ENCODE results near the gene FEZ2.

Gene FEZ2

DNA sequence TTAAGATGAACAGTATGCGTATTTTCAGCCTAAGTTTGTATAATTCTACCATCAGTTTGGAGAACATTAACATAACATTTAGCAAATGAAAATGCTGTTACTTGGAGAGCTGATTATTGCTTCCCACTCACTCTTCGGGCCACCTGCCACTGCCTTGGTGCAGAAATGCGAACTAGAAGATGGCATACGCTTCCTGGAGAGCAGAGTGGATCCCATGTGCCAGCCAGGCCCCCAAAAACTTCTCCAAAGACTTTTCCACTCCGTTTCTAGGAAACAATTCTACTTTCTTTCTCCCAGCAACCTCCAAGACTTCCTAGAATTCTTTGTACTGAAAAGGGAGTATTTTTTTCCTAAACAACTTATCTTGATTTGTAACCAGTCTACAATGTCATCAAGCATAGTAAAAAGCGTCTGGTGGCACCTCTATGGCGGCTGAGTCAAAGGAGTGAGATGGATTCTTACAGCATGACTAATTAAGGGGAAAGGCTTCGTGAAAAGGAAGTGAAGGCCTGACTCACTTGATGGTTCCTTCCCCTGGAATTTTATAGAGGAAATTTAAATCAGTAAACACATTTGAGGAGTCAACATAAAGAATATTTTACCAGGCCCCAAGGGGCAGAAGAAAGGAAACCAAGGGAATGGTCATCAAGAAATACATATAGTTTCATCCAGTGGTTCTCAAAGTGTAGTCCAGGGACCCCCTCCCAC is 36.6 kb downstream of the FEZ2 start:
- peak; percentile 98 for DNase-seq (ENCODE audit: low read depth)

- peak; percentile 43 for DNase-seq (ENCODE audit: low read depth)
Measured at GRCh38 chr2:36560726-36561125, 37.2 kb downstream of the FEZ2 start.

GRCh38 chr2:36559221-36559942 is 38.6 kb downstream of the FEZ2 start:
- peak; percentile 38 for DNase-seq (ENCODE audit: low read depth)

DNA sequence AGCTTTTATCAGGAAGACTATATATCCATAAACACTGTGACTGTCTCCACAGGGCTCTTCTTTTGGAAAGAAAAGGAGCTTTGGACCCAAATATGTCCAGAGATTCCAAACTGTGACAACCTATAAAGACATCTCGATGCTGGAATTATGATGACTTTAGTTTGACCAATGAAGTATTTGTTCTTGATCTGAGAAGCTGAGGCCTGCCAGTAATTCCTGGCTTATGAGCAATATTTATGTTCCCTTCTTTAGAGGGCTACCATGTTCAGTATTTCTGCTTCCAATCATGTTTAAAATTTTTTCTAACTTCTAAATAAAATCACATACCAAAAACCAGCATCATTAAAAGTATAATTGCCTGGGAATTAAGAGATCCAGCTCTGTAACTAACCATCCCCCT is 41.1 kb downstream of the FEZ2 start:
- peak; percentile 97 for DNase-seq (ENCODE audit: low read depth)

- no peak for DNase-seq (ENCODE audit: low read depth)
Measured at GRCh38 chr2:36555789-36556188, 42.2 kb downstream of the FEZ2 start.

GRCh38 chr2:36554531-36554930 is 43.4 kb downstream of the FEZ2 start:
- DNase-seq (ENCODE audit: low read depth): peak; percentile 55

DNA sequence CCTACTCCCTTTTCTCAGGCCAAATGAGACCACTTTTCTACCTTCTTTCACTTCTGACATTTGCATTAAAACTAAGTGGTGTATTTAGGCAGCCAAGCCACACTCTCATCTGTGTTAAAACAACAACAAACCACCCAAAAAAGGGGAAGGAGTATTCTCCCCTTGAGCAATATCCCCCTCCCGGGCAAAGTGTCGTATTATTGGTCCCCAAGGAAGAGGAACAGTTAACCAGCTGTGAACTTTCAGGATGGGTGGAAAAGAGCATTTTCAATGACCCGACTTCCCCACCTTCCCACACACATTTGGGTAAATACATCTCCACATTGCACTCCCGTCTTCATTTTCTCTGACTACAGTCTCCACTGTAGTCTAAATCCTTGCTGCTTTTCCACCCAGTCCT is 44.3 kb downstream of the FEZ2 start:
- peak; percentile 46 for DNase-seq (ENCODE audit: low read depth)

DNA sequence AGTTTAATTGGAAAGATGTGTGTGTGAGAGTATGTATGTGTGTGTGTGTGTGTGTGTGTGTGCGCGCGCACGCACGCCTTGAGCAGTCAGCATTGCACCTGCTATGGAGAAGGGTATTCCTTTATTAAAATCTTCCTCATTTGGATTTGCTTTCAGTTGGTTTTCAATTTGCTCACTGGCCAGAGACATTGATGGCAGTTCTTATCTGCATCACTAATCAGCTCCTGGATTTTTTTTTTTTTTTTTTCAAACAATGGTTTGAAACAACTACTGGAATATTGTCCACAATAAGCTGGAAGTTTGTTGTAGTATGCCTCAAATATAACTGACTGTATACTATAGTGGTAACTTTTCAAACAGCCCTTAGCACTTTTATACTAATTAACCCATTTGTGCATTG is 48.0 kb downstream of the FEZ2 start:
- no peak for DNase-seq (ENCODE audit: low read depth)

DNA sequence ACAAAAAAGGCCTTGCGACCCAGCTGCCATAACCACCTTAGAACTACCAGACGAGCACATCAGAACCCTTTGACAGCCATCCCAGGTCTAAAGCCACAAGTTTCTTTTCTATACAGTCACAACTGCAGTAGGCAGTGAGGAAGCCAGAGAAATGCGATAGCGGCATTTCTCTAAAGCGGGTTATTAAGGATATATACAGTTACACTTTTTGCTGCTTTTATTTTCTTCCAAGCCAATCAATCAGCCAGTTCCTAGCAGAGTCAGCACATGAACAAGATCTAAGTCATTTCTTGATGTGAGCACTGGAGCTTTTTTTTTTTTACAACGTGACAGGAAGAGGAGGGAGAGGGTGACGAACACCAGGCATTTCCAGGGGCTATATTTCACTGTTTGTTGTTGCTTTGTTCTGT is 48.8 kb downstream of the FEZ2 start:
- DNase-seq (ENCODE audit: low read depth): peak; percentile 68

DNA sequence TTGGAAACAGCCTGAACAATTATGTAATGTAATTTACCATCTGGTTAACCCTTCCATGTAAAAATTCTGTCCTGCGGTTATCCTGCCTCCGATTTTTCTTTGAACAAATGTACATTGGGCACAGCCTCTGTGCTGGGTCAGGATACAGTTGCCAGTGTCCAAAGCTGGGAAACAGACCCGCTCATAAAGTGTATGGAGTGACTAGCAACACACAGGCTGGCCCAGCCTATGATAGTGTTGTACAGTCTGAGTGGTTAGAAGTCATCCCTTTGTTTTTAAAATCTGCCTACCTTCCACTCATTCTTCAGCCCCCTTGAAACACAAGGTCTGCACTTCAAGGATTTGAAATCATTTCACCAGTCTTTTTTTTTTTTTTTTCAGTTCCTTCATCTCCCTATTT is 50.1 kb downstream of the FEZ2 start:
- DNase-seq (ENCODE audit: low read depth): no peak

GRCh38 chr2:36545871-36546416 is 52.0 kb downstream of the FEZ2 start:
- peak; percentile 68 for DNase-seq (ENCODE audit: low read depth)

GRCh38 chr2:36544638-36545338 is 53.2 kb downstream of the FEZ2 start:
- no peak for DNase-seq (ENCODE audit: low read depth)

DNA sequence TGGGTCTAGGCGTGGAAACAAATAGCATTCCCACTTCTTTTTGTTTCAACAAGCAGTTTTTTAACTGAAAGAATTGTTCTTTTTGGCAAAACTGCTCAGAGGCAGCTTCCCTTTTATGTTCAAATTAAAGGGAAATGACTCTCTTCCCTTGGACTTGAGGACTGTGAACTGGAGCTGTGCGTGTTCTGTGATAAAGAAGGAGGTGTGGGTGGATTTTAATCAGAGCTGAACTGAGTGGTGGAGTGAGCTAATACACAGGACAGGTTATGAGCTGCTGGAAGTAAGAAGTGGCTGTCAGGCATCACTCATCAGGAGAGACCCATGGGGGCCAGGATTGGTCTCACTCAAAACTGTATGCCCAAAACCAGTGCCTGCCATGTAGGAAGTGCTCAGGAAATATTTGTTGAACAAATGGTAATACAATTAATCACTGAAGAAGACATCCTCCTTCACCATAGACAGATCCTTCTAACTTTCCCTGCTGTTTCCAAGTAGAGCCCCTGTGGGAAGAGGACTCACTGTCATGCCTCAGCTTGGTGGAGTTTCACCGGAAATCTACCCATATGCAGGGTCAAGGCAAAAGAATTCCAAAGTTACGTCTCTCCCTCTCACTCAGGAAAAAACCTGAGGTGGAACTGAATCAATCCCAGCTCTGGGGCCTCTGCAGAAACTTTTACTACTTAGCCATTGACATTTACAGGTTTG is 55.9 kb downstream of the FEZ2 start:
- peak; percentile 71 for DNase-seq (ENCODE audit: low read depth)

DNA sequence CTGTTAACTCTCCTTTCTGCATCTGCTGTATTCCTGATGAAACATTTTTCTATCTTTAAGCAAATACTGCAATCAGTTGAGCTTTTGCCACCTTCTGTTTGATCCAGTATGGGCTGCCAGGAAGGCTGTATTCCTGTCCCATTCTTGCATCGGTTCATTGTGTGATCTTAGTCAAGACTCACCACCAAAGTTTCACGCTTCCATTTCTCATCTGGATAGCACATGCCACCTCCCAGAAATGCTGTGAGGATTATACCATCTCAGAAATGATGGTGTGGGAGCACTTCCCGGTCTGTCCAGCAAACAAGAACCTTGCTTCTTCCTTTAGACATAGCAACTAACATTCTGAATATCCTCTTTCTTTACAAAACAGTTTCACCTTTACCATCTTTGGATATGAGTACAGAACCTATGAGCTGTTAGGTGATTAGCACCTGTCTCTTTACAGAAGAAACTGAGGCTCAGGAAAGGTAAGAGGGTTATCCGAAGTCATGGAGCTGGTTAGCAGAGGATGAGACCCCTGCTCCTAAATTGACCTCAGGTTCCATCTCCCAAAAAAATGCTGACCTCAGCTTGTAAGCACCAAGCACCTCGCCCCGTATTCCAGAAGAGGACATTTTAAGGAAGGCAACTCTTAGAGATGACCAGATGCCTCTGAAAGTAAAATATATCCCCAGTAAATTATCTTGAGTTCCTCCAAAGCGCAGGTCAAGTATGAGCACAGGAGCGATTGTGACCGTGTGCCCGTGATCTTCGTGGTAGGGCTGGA is 56.8 kb downstream of the FEZ2 start:
- DNase-seq (ENCODE audit: low read depth): peak; percentile 49

GRCh38 chr2:36539631-36540030 is 58.3 kb downstream of the FEZ2 start:
- peak; percentile 85 for DNase-seq (ENCODE audit: low read depth)

DNA sequence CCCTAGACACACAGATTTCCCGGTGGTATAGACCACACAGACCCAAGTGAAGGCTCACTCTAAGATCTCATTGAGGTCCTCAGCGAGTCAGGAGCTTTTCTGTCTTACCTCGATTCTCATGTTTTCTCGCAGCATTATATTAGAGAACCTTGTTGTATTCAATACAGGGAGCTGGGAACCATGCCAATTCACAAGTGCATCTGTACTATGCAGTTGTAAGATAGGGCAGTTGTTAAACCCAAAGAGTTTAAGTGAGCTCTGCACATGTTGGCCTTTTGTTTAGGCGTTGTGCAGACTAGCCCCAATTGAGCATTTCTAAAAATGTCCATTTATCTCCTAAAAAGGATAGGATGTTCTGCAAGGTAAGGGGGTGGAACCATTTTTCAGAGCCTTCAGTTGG is 59.6 kb downstream of the FEZ2 start:
- peak; percentile 49 for DNase-seq (ENCODE audit: low read depth)

GRCh38 chr2:36536776-36537175 is 61.2 kb downstream of the FEZ2 start:
- no peak for DNase-seq (ENCODE audit: low read depth)

DNA sequence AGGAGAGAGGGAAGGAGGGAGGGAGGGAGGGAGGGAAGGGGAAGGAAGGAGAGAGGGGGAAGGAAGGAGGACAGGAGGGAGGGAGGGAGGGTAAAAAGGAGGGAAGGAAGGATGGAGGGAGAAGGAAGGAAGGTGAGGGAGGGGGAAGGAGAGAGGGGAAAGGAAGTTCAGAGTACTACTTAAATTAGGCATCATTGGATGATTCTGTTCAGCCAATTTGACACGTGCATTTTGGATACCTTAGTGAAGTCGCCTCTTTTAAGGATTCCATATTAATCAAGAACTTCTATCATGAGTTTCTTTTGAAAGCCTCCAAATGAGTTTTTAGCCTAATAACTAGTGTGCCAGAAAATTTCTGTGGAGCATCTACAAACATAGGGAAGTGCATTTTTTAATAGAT is 62.9 kb downstream of the FEZ2 start:
- no peak for DNase-seq (ENCODE audit: low read depth)

- no peak for DNase-seq (ENCODE audit: low read depth)
Measured at GRCh38 chr2:36534275-36534799, 63.6 kb downstream of the FEZ2 start.

- peak; percentile 43 for DNase-seq (ENCODE audit: low read depth)
Measured at GRCh38 chr2:36530983-36531354, 67.0 kb downstream of the FEZ2 start.

Measured in EH (cell line).